HG02981 (cell line): ENCODE data around the gene CACNA1C.

Experiments used
- ATAC-seq: cut with Tn5 transposase; IDR thresholded peaks from one replicate; pipeline ENCODE4 v1.9.1; 2021; ENCODE audit warnings: mild to moderate bottlenecking, moderate library complexity; ENCODE audit not compliant: unreplicated experiment

Gene CACNA1C

DNA sequence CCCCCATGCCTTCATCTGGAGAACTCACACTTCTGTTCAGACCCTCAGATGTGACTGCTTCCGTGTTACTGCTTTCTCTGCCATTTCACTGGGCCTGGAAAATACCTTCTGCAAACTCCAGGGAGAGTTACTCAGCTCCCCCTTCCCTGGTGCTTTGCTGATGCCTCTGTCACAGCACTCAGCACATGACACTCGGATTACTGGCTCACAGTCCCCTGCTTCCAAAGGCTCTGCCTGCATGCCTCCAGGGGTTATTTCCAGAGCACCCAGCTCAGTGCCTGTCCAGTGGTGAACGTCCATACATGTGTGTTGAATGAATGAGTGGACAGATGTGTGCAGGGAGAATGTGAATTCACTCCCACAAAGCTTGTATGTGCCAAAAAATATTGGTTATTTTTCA lies 504.8 kb downstream of the CACNA1C start:
- ATAC-seq, result no peak

- ATAC-seq, result no peak
These were observed 507.1 kb downstream of the CACNA1C start for GRCh38 chr12:2559931-2560330.

- ATAC-seq, result no peak
These were observed 507.6 kb downstream of the CACNA1C start for GRCh38 chr12:2560356-2560755.

GRCh38 chr12:2561367-2561766 lies 508.6 kb downstream of the CACNA1C start:
- ATAC-seq, result no peak

- no peak for ATAC-seq
These were observed 509.6 kb downstream of the CACNA1C start for GRCh38 chr12:2562400-2562799.

GRCh38 chr12:2563709-2564108 lies 510.9 kb downstream of the CACNA1C start:
- no peak for ATAC-seq

GRCh38 chr12:2566161-2566560 lies 513.4 kb downstream of the CACNA1C start:
- no peak for ATAC-seq

DNA sequence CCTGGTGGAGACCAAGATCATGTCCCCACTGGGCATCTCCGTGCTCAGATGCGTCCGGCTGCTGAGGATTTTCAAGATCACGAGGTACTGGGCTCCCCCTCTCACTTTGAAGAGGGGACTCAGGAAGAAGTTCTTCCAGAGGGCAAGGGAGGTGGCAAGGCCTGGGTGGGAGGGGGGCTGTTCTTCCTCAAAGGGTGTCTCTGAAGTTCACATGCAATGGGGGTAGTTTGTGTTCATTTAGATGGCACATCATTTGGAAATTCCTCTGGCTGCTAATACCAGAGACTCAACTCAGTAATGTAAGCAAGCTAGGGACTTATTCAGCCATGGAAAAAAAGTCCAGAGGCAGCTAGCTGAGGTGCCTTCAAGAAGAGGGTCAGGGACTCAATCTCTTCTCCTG lies 514.9 kb downstream of the CACNA1C start:
- no peak for ATAC-seq

GRCh38 chr12:2570562-2570961 lies 517.8 kb downstream of the CACNA1C start:
- no peak for ATAC-seq

DNA sequence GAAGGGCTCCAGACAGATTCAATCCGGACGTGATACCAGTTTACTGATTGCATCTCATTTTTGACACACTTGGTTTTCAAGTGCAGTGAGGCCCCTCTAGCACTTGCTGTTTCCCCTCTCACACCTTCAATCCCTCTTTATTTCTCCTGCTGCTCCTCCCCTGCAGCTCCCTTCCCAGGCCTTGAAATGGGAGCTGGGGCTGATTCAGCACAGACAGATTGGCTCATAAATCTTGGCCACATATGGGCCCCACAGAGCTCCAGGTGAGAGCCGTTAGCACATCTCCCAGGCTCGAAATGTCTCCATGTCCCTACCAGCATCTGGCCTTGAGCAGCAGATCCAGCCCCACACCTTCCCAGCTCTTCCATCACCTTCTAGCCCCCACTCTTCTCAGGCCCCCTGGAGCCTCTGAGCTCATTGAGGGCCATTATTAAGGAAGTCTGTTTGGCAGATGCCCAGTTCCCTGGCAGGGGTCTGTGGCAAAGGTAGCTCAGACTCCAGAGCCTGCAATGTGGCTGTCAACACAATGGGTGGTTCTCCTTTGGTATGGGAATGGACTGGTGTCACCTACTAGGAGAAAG lies 521.7 kb downstream of the CACNA1C start:
- no peak for ATAC-seq

DNA sequence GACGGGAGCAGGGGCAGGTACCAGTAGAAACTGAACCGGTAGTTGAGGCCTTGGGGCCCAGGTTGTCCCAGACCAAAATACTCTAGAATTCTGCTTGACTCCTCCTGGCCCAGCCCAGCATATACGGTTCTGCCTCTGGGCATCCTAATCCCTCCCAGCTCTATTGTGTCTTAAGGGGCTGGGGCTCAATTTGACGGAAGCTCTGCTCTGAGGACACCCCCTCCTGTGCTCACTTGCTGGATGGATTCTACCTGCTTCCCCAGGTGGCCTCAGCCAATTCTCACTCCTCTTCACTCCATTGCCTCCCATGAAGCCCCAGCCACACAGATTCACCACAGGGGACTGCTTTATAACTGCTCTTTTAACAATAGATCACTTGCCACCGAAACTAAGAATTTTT lies 522.5 kb downstream of the CACNA1C start:
- no peak for ATAC-seq

DNA sequence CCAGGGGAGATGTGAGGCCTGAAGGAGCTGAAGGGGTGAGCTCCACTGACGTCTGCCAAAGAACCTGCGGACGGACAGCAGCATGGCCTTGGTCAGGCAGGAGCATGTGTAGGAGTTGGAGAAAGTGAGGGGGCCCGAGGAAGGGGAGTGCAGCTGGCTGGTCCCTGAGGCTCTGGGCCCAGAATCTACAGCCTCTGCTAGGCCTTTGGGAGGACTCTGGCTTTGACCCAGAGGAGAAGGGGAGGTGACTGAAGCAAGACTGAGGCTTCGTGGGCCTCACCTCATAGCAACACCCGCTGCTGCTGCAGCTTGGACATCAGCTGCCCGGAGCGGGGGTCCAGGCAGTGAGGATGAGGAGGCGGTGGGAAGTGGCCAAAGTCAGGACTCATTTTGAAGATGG lies 525.4 kb downstream of the CACNA1C start:
- ATAC-seq, result no peak

- no peak for ATAC-seq
These were observed 526.0 kb downstream of the CACNA1C start for GRCh38 chr12:2578772-2579171.

GRCh38 chr12:2580821-2581220 lies 528.0 kb downstream of the CACNA1C start:
- no peak for ATAC-seq

- ATAC-seq, result no peak
These were observed 528.7 kb downstream of the CACNA1C start for GRCh38 chr12:2581293-2582045.

GRCh38 chr12:2582631-2583030 lies 529.8 kb downstream of the CACNA1C start:
- ATAC-seq, result no peak

GRCh38 chr12:2583091-2583497 lies 530.3 kb downstream of the CACNA1C start:
- no peak for ATAC-seq

- no peak for ATAC-seq
These were observed 531.0 kb downstream of the CACNA1C start for GRCh38 chr12:2583642-2584401.

- ATAC-seq, result no peak
These were observed 533.6 kb downstream of the CACNA1C start for GRCh38 chr12:2586156-2587038.

- ATAC-seq, result no peak
These were observed 535.6 kb downstream of the CACNA1C start for GRCh38 chr12:2588345-2588744.

DNA sequence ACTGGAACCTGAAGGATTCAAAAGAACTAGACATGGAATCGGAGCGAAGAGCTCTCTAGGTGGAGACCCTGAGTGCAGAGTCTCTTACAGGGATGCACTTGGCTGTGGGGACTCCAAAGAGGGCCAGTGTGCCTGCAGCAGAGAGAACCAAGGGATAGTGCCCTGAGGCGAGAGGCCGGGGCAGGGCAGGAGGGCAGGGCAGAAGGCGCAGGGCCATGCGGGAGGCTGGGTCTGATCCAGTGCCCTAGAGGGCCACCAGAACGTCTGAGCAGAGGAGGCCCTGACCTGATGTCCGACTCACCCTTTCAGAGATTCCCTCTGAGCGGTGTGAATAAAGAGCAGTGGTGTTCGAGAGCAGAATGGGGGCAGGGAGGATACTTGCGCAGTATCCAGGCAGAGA lies 536.6 kb downstream of the CACNA1C start:
- no peak for ATAC-seq
